ENCODE measurements around the gene MARK3. TPM values are rescaled to one million over a fixed set of nuclear protein-coding genes. Genes with fewer than 3 reads are reported as not detected.

The MARK3 gene
- total RNA-seq, 1 donor from 2014 or later = 84.2 TPM

- H3K4me1 Mint-ChIP-seq (ENCODE audit: unreplicated experiment) = peaks cover 11% of the 10 kb centered on the region
- no peak overlapping the region for H3K4me3 Mint-ChIP-seq (ENCODE audit: unreplicated experiment)
- no peak for DNase-seq (ENCODE audit: extremely low spot score, unreplicated experiment)
- no peak overlapping the region for H3K27ac Mint-ChIP-seq (ENCODE audit: unreplicated experiment)
- no peak for TF ChIP-seq CTCF (IDR thresholded peaks at IDR 0.05)
- no peaks in the 10 kb centered on the region for H3K9me3 Mint-ChIP-seq (ENCODE audit: unreplicated experiment)
- H3K36me3 Mint-ChIP-seq (ENCODE audit: unreplicated experiment) = peaks cover 24% of the 10 kb centered on the region
- H3K27me3 Mint-ChIP-seq (ENCODE audit: unreplicated experiment) = no peaks in the 10 kb centered on the region
Measured at GRCh38 chr14:103488071-103488470, 102.9 kb downstream of the MARK3 start.

DNA sequence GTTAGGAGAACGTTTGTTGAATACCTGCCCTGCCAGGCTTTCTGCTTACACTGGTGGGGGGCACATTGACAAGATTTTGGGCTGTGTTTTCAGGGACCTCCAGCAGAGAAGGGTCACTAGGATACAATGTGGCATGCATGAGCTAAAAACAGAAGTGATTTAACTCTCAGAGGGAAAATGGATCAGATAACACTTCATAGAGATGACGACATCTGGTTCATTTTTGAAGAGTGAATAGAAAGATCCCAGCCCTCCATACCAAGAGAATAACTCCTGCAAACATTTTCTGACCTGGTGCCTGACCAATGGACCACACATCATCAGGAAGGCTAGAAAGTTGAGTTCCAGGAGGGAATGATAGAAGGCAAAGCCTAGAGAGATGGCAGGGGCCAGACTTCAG, 103.7 kb downstream of the MARK3 start:
- no peak for DNase-seq (ENCODE audit: extremely low spot score, unreplicated experiment)
- Mint-ChIP-seq H3K9me3 (ENCODE audit: unreplicated experiment) (no peaks in the 10 kb centered on the region), H3K4me3 (ENCODE audit: unreplicated experiment) (no peak overlapping the region), H3K4me1 (ENCODE audit: unreplicated experiment) (peaks cover 11% of the 10 kb centered on the region), H3K36me3 (ENCODE audit: unreplicated experiment) (peaks cover 22% of the 10 kb centered on the region), H3K27me3 (ENCODE audit: unreplicated experiment) (no peaks in the 10 kb centered on the region), H3K27ac (ENCODE audit: unreplicated experiment) (peak overlapping the region; percentile 39)
- no peak for TF ChIP-seq CTCF (IDR thresholded peaks at IDR 0.05)

GRCh38 chr14:103489621-103490020, 104.4 kb downstream of the MARK3 start:
- TF ChIP-seq CTCF (IDR thresholded peaks at IDR 0.05) = no peak
- Mint-ChIP-seq H3K4me3 (ENCODE audit: unreplicated experiment) (no peak overlapping the region), H3K27ac (ENCODE audit: unreplicated experiment) (no peak overlapping the region)

GRCh38 chr14:103491691-103492090, 106.5 kb downstream of the MARK3 start:
- peaks cover 24% of the 10 kb centered on the region for H3K36me3 Mint-ChIP-seq (ENCODE audit: unreplicated experiment)
- H3K27me3 Mint-ChIP-seq (ENCODE audit: unreplicated experiment) = no peaks in the 10 kb centered on the region
- DNase-seq (ENCODE audit: extremely low spot score, unreplicated experiment) = no peak
- H3K9me3 Mint-ChIP-seq (ENCODE audit: unreplicated experiment) = no peaks in the 10 kb centered on the region
- no peak overlapping the region for H3K27ac Mint-ChIP-seq (ENCODE audit: unreplicated experiment)
- peaks cover 11% of the 10 kb centered on the region for H3K4me1 Mint-ChIP-seq (ENCODE audit: unreplicated experiment)
- H3K4me3 Mint-ChIP-seq (ENCODE audit: unreplicated experiment) = no peak overlapping the region
- no peak for TF ChIP-seq CTCF (IDR thresholded peaks at IDR 0.05)

More at GRCh38 chr14:103489621-103490020, 104.4 kb downstream of the MARK3 start:
- DNase-seq (ENCODE audit: extremely low spot score, unreplicated experiment) = no peak
- Mint-ChIP-seq H3K9me3 (ENCODE audit: unreplicated experiment) (no peaks in the 10 kb centered on the region), H3K36me3 (ENCODE audit: unreplicated experiment) (peaks cover 22% of the 10 kb centered on the region), H3K27me3 (ENCODE audit: unreplicated experiment) (no peaks in the 10 kb centered on the region), H3K4me1 (ENCODE audit: unreplicated experiment) (peaks cover 11% of the 10 kb centered on the region)

DNA sequence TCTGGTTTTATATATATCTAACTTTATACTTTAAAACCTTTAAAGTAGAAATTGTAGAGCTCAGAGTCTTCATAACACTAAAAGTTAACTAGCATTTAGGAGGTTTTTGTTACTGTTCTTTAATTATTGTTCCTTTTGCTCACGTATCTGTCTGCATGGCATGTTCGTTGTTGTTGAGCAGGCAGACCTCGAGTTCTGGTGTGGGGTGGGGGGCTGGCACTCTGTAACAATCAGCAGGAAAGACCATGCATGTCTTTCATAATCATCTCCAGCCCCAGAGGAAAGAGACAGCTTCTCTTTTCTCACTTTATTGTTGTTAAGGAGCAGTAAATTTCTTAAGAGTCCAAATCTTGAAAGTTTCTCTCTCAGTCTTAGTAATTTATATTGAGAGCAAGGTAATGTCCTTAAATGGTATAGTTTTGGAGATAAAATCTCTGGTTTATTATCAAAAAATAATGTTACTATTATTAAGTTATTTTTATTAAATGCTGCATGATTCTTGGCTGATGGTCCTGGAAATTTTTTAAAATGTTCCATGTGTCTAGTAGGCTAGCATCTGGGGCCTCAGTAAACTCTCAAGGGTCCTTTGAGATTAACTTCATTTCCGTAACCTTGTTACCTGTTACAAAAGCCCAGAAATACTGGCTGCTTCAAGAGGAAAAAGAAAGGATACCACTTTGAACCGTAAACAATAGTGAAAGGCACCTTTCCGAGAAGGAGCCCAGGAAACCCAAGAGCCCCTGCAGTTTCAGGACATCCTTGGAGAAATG, 107.1 kb downstream of the MARK3 start:
- DNase-seq (ENCODE audit: extremely low spot score, unreplicated experiment) = no peak
- no peak for TF ChIP-seq CTCF (IDR thresholded peaks at IDR 0.05)
- H3K9me3 Mint-ChIP-seq (ENCODE audit: unreplicated experiment) = no peaks in the 10 kb centered on the region
- no peaks in the 10 kb centered on the region for H3K27me3 Mint-ChIP-seq (ENCODE audit: unreplicated experiment)
- no peak overlapping the region for H3K27ac Mint-ChIP-seq (ENCODE audit: unreplicated experiment)
- H3K4me1 Mint-ChIP-seq (ENCODE audit: unreplicated experiment) = peaks cover 11% of the 10 kb centered on the region
- H3K36me3 Mint-ChIP-seq (ENCODE audit: unreplicated experiment) = peaks cover 26% of the 10 kb centered on the region
- H3K4me3 Mint-ChIP-seq (ENCODE audit: unreplicated experiment) = no peak overlapping the region

Data from osteocyte (in vitro differentiated cells).